GM18508 (cell line): ENCODE results near the gene FAM135A.
"Not testable (repeated sequence)": the region's sequence is repeated elsewhere in the genome, so short reads cannot be mapped to it uniquely, and the experiment has no call there.

Experiments used
- ATAC-seq: cut with Tn5 transposase; IDR thresholded peaks from one replicate; pipeline ENCODE4 v1.9.1; 2021; ENCODE audit warnings: moderate number of reproducible peaks; ENCODE audit not compliant: insufficient read depth, unreplicated experiment

Gene FAM135A

DNA sequence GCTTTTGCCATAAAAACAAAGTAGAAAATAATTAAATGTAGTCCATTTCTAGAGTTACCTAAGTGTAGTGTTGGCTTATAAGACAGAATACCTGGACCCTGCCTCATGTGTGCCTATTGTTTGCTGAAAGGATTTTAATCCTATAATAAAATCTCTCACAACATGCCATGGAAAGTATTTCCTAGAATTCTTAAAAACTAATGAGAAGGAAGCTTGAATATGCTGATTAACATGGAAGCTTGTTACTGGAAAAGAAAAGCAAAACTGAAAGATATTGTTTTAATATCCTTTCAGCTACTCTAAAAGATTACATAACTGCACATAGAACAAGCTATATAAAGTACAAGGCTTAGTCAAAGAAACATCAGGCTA lies 18.0 kb upstream of the FAM135A start:
- ATAC-seq = no peak

DNA sequence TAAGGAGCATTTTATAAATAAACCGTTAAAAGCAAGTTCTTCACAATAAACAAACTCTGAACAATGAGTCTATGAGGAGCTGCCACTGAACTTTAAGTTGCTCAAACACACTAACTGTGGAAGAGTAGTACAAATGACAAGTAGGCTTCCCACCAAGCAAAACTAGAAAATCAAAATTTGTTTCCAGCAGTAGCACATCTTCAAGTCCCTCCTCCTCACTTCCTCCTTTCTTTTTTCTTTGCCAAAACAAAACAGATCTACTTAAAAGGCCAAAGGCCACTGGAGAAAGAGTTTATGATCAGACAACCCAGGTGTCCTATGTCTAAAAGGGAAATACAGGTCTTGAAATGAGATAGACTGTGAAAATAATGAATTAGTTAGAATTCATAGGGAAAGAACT lies 17.1 kb upstream of the FAM135A start:
- no peak for ATAC-seq

DNA sequence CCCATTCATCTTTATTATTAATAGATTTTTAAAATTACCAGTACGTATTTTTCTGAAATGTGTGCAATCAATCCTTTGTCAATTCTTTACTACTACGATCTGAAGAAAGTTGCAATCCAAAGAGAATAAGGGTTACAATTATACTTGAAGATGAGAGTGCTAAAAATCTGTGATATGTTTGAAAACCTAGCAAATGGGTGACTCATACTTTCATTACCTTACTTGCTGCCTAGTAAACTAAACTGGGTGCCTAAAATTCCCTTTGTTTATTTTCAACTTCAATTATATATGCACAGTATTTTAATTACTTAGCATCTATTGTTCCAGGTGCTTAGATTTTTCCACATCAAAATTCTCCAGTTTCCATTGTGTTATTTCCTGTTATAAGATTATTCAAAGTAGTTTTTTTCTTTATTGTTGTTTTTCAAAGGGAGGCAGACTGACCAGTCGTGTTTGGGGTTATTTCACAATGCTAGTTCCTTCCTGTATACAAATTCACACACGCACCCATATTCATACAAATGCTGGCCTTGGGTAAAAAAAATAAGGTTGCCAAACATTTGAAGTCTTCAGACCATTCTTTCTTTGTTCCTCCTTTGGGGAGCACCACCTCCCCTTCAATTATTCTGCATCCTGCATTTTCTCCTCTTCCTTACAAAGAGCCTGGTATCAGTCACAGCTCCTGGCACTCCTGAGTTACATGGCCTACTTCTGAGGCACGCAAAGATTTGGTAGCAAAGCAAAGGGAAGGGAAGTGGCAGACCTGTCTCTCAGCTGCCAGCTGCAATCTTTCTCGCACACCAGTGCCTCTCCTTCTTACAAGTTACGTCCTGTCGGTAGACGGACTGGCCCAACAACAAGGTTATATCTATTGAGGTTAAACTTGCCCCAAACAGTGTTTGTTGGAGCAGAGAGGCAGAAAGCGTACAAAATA lies 16.2 kb upstream of the FAM135A start:
- ATAC-seq = no peak

DNA sequence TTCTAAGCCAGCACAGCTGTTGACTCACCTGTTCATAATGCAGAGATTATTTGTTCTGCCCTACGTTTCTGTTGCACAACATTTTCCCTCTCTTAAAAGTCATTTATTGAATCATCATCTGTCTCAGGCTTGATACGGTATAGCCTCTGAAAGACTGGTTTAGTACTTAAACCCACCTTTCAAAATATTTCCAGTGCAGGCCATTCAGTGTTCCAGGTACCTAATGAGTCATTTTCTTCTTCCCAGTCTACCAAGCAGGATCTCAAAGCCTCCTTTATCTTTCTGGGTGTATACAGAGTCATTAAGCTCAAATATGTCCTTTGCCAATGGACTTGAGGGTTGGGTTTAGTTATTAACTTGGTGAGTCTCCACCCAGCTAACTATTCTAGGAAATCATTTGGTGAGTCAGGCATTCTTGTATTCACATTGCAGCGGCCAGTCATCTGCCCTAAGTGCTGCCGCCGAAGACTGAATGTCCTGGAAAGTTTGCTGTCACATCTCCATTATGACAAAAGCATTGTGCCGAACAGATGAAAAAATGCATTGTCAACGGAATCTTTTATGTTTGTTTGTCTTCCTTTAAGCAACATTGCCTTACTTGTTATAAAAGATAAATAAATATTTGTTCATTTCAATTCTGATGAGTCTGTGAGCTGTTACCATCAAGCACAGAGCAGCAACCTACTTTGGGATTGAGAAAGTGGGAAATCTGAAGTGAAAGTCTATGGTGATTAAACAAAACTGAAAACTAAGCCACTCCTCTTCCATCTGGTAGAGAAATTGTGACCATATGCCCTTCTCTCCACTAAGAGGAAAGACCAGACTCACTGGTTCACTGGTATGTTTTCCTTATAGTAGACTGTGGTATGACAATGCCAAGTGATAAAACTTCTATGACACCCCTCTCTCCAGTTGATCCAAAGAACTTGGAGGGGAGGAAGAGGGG lies 14.3 kb upstream of the FAM135A start:
- no peak for ATAC-seq

DNA sequence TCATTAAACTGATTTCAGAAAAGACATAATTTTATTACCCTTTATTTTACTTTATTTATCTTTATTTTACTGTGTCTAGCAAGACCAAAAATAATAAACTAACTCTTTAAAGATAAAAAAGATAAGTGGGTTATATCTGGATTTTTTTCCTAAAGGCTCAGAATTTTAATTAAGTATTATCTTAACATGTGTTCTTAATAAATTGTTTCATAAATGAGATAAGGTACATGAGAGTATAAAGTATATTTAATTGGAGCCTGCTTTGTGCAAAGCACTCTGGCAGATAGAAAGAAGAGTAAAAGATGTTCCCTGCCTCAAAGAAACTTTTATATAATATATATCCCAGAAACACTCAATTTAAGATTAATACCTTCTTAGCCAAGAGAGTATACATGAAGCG lies 8.7 kb upstream of the FAM135A start:
- ATAC-seq = no peak

DNA sequence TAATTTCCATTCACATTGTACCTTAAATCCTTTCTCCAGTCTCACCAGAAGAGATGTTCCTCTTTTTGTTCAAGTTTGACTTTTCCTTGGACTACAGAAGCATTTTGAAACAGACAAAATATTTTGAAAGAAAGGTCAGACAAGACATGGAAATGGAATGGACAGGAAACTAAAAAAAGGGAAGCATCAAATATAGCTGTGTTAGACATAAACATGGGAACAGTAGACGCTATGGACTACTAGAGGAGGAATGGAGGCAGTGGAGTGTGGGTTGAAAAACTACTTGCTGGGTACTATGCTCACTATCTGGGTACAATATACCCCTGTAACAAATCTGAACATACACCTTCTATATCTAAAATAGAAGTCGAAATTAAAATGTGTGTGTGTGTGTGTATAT lies 4.1 kb upstream of the FAM135A start:
- no peak for ATAC-seq

DNA sequence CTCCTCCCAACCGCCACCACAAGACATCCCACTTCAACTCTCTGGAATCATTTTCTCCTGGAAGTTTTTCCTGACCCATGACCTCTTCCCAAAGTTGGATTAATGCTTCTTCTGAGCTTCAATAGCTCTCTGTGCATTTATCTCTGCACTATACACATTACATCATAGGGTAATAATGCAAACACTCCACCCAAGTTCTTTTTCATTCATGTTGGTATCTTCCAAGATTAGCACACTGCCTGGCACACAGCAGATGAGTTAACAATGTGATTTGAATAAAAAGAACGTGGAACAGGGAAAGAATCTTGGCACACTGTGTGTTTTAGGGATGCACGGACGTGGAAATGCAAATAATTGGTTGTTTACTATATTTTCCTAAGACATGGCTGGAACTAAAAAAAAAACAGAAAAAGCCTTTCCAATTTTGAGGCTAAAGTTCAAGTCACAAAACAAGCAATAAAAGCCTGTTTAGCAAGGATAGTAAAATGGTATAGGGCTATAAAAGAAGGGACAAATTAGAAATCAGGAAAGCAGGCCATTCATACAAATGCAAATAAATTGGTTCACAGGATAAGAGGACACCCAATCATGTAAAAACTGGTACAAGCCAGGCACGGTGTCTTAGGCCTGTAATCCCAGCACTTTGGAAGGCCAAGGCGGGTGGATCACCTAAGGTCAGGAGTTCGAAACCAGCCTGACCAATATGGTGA lies 1.6 kb upstream of the FAM135A start:
- no peak for ATAC-seq

DNA sequence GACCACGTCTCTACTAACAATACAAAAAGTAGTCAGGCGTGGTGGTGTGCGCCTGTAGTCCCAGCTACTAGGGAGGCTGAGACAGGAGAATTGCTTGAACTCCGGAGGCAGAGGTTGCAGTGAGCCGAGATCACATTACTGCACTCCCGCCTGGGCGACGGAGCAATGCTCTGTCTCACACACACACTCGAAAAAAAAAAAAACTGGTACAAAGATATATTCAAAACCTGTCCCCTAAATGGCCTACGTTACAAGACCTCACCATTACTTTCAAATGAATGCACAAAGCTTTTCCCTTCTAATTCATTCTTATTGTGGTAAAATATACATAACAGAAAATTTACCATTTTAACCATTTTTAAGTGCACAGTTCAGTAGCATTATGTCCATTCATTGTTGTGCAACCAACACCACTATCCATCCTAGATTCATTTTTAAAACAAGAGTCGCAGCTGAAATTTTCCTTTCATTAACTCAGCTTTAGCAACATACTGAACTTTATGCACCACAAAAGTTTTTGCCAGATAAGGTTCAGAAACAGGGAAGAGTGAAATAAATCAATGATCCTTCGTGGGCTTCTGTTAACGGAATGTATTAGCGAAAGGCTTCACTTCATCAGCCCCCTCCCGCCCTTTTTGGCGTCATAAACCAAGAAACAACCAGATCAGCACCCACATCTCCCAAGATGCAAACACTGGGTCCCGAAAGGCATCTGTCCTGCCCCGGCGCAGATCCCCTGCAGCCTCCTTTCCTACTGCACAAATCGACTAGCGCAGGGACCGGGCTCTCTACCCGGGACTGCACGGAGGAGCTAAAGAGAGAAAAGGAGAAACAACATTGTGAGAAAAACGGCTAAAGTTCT lies 825 bp upstream of the FAM135A start:
- peak; percentile 20 for ATAC-seq

DNA sequence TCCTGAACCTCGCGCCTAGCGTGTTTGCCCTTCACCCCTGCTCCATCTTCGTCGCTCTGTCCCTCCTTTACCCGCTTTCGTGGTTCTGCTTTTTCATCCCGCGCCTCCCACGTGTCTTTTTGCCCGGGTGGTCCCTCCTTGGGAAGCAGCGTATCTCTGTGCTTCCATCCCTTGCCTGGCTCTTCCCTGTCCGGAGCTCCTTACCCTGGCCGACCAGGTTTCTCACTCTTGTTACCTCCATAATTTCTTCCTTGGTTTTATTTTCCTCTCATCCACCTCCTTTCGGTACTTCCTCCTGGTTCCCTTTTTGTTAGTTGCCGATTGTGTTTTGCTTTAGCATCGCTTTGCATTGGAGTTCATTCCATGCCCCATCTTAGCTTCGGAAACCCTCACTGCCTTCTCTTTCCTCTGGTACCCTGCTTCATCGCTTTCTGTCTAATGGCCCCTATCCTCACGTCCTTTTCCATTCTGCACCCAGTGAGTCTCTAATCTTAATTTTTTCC lies 735 bp downstream of the FAM135A start:
- peak; percentile 0 for ATAC-seq

DNA sequence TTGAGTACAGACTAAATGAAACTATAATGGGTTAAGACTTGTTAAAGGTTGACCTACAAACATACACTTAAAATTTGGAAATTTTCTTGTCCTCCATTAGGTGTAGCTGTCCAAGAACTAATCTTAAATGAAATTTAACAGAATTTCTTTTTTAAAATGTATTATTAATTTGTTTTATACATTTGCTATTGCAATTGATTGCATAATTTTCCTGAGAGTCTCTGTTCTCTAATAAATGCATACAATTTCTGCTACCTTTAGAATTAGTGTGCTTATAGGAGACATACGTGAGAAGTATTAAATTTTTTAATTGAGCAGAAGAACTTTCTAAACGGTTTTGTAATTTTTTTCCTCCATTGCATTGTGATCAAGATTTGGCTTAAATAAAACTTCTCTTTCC lies 1.5 kb downstream of the FAM135A start:
- no peak for ATAC-seq

DNA sequence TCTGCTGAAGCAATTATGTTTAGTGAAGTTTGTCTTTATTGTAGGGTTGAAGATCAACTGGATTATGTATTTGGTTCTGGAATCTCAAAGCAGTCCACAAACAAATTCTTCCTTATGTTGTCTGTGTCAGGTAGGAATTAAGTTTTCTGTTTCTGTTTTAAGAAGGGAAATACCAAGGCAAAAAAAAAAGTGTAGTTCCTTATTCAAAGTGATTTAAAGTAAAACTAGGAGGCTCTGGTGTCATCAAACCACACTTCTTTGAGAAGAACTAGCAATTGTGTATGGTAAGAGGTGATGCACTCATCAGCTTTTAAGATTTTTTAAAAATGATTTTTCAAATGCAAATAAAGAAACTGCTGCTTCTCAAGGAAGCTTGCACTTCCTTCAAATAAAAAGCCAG lies 1.9 kb downstream of the FAM135A start:
- ATAC-seq = no peak

DNA sequence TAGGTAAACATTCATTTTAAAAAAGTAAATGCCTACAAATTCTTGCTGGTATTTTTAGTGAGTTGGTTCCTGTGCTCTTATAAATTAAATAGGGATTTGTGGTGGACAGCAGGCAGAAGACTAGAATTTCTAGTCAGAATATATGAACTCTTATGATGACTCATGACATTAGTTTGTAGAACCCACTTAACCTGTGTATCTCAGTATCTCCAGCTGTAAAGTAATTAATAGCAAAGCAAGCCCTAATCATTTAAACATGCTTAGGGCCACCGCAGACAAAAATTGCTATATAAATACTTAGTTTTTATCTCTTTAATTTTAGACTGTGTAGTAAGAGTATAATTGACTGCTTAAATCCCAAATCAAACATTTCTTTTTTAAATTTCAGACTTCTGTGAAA lies 2.4 kb downstream of the FAM135A start:
- no peak for ATAC-seq

DNA sequence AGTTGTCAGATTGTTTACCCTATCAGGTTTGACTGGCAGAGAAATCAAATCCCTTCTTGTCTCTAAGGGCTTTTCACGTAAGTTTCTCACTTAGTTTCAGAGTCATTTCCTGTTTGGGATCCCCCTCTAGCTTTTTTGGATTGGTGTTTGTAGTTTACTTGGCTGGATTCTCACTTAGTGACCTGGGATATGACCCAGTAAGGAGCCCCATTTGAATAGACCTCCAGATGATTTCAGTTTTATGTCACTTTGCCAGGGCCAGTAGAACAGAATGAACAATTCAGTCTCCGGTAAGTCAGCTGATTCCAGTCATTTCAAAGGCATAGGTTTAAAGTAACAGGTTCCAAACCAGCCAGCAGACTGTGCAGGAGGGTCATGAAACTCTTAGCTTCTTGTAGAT lies 8.2 kb downstream of the FAM135A start:
- no peak for ATAC-seq

DNA sequence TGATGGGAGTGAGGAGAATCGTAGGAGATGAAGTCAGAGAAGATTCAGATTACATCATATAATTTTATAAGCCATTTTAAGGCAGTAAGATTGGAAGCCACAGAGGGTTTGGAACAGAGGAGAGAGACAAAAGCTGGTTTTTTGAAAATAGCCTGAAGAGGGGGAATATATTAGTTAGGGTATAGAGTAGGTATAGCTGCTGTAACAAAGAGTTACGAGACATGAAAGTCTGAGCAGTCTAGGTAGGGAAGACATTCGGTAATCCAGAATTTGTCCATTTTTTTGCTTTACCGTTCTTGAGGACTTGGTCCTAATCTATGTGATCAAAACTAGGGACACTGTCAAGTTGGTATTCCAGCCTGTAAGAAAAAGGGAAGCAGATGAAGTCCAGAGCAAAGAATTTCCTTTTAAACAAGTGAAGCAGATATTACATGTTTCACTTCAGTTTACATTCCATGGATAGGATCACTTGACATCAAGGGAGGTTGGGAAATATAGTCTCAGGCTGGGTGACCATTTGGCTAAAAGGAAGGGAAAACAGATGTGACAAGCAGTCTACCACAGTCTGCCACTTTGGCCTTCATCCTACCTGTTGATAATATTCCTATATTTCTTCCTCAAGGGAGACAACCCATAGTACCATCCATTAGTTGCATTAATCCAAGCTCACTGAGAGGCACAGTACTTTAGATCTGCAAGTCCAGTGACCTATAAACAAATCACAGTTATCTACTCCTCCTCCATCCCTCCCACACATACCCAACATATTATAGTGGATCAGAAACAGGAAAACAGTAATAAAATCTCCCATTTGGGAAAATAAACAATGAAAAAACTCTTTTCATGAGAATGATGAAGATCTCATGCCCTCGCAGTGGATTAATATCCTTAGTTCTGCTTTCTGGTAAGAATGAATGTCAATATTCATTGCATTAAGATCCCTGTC lies 10.2 kb downstream of the FAM135A start:
- ATAC-seq = no peak

DNA sequence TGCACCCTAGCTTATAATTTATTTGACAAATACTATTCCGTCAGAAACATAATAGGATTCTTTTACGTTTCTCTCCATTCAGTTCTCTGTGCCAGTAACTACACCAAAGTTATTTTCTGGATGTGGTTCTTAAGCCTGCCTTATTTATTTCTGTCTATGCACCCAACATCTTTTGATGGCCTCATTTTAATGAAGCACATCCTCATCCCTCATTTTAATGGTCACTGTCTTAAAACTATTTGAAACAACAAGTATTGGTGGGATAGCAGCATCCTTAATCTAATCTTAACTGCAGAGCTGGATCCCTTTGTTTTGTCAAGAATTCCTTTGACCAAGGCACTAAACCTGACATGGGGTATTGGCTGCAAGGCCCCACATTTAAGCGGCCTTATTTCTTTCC lies 11.0 kb downstream of the FAM135A start:
- no peak for ATAC-seq

DNA sequence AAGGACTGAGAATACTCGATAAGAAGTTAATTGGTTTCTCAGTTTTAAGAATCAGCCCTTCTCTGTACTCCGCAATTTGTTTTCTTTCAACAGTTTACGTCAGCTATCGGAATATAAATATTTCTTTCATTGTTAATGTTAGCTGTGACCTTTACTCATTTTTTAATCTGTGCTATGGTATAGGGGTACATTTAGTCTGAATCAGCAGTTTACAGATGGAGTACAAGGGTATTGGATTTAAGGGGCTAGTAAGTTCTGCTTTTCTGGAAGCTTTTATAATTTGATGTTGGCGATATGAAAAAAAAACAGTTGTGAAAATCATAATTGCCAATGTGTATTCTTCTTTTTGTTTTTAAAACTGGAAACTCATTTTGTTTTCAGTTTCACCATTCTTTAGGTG lies 23.0 kb downstream of the FAM135A start:
- ATAC-seq = no peak

DNA sequence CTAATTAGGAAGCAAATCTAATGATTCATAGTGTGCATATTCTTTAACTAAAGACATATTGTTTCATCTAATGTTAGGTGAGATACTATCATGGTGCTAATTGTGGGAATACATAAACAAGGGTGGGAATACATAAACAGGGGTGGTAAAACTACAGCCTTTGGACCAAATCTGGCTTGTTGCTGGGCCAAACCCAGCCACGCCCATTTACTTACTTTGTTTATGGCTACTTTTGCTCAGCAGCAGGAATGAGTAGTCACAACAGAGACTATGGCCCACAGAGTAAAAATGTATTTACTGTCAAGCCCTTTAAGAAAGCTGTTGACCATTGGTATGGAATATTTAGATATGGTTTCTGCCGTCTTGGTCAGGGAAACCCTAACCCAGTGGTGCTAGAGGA lies 31.7 kb downstream of the FAM135A start:
- ATAC-seq = no peak

DNA sequence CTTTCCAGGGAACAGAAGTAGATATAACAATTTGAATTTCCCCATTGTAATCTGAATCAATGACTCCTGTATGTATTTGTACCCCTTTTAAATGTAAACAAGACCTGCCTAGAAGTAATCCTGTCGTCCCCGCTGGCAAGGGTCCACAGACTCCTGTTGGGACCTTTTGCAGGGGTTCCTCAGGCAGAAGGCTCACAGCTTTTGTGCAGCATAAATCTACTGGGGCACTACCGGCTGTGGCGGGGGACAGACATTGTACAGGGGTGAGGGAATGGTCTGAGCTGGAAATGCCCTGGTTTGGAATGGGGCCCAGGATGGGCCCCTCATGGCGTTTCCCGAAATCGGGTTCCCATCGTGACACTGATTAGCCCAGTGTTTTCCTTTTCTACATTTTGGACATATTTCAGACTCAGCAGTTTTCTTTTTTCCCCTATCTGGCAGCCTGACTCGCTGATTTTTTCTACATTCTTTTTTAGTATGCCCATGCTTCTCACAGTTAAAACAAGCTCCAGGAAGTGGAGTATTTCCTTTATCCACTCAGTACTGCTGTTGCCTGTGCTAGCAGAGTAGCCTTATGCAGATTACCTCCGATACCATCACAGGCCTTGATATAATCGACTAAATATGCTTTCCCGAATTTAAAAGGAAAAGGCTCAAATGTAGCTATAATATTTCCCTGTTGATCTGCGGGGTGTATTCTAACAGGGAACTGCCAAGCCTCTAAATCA lies 34.2 kb downstream of the FAM135A start:
- ATAC-seq = not testable (repeated sequence)
